OCI-LY3 (cell line): ENCODE results near the gene RARRES2.

Experiments used
- EZH2phosphoT487 ChIP-seq: fragments of 200-600 bp; shearing (Covaris generic); IDR thresholded peaks from 2 replicates; pipeline ENCODE4 v1.6.1; 2018; ENCODE audit warnings: antibody characterized with exemption, mixed run types, low read depth
- TF ChIP-seq, protein P1 (sequence below): fragments of 200-600, 300-600 bp; sonication (generic); IDR thresholded peaks from 2 replicates; pipeline ENCODE4 v1.5.1; 2014; ENCODE audit warnings: antibody characterized with exemption, low read length, low read depth

- TF ChIP-seq, protein P1, sequence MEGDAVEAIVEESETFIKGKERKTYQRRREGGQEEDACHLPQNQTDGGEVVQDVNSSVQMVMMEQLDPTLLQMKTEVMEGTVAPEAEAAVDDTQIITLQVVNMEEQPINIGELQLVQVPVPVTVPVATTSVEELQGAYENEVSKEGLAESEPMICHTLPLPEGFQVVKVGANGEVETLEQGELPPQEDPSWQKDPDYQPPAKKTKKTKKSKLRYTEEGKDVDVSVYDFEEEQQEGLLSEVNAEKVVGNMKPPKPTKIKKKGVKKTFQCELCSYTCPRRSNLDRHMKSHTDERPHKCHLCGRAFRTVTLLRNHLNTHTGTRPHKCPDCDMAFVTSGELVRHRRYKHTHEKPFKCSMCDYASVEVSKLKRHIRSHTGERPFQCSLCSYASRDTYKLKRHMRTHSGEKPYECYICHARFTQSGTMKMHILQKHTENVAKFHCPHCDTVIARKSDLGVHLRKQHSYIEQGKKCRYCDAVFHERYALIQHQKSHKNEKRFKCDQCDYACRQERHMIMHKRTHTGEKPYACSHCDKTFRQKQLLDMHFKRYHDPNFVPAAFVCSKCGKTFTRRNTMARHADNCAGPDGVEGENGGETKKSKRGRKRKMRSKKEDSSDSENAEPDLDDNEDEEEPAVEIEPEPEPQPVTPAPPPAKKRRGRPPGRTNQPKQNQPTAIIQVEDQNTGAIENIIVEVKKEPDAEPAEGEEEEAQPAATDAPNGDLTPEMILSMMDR: no peak
- no peak for TF ChIP-seq EZH2phosphoT487
Measured at GRCh38 chr7:150370612-150371071, 29.2 kb upstream of the RARRES2 start.
